ENCODE results near the gene LHFPL2.

Gene LHFPL2

GRCh38 chr5:78604689-78605285 lies 43.8 kb downstream of the LHFPL2 start:
- TF ChIP-seq REST (IDR thresholded peaks at IDR 0.05; ENCODE audit: insufficient read depth in 1 of 2, low read depth in 2 of 2, low read length in 2 of 2) (no peak), TAF1 (IDR thresholded peaks at IDR 0.05; ENCODE audit: borderline replicate concordance, insufficient read depth, low read length) (no peak), SIN3A (IDR thresholded peaks at IDR 0.05; ENCODE audit: borderline replicate concordance, insufficient read depth, low read length) (no peak), POLR2AphosphoS5 (IDR thresholded peaks at IDR 0.05; ENCODE audit: low read depth, low read length) (no peak), FOXP2 (optimal IDR thresholded peaks at IDR 0.05; ENCODE audit: borderline replicate concordance, extremely low read depth, extremely low read length, insufficient read depth) (no peak)

GRCh38 chr5:78603636-78604175 lies 44.9 kb downstream of the LHFPL2 start:
- TF ChIP-seq SIN3A (IDR thresholded peaks at IDR 0.05; ENCODE audit: borderline replicate concordance, insufficient read depth, low read length) (no peak), TAF1 (IDR thresholded peaks at IDR 0.05; ENCODE audit: borderline replicate concordance, insufficient read depth, low read length) (no peak), POLR2AphosphoS5 (IDR thresholded peaks at IDR 0.05; ENCODE audit: low read depth, low read length) (no peak), REST (IDR thresholded peaks at IDR 0.05; ENCODE audit: insufficient read depth in 1 of 2, low read depth in 2 of 2, low read length in 2 of 2) (no peak), FOXP2 (optimal IDR thresholded peaks at IDR 0.05; ENCODE audit: borderline replicate concordance, extremely low read depth, extremely low read length, insufficient read depth) (no peak)

- TF ChIP-seq FOXP2 (optimal IDR thresholded peaks at IDR 0.05; ENCODE audit: borderline replicate concordance, extremely low read depth, extremely low read length, insufficient read depth) (no peak), SIN3A (IDR thresholded peaks at IDR 0.05; ENCODE audit: borderline replicate concordance, insufficient read depth, low read length) (no peak), TAF1 (IDR thresholded peaks at IDR 0.05; ENCODE audit: borderline replicate concordance, insufficient read depth, low read length) (no peak), REST (IDR thresholded peaks at IDR 0.05; ENCODE audit: insufficient read depth in 1 of 2, low read depth in 2 of 2, low read length in 2 of 2) (no peak)
These were observed 46.2 kb downstream of the LHFPL2 start for GRCh38 chr5:78602400-78602799.

GRCh38 chr5:78601559-78602314 lies 46.8 kb downstream of the LHFPL2 start:
- TF ChIP-seq SIN3A (IDR thresholded peaks at IDR 0.05; ENCODE audit: borderline replicate concordance, insufficient read depth, low read length) (no peak), POLR2AphosphoS5 (IDR thresholded peaks at IDR 0.05; ENCODE audit: low read depth, low read length) (no peak), REST (IDR thresholded peaks at IDR 0.05; ENCODE audit: insufficient read depth in 1 of 2, low read depth in 2 of 2, low read length in 2 of 2) (no peak), FOXP2 (optimal IDR thresholded peaks at IDR 0.05; ENCODE audit: borderline replicate concordance, extremely low read depth, extremely low read length, insufficient read depth) (no peak), TAF1 (IDR thresholded peaks at IDR 0.05; ENCODE audit: borderline replicate concordance, insufficient read depth, low read length) (no peak)

Measured in PFSK-1 (cell line).